BE2C (cell line): ENCODE results near the gene TMEM53.
"Not testable (repeated sequence)": the region's sequence is repeated elsewhere in the genome, so short reads cannot be mapped to it uniquely, and the experiment has no call there.

Experiments
- DNase-seq: peaks from one replicate; pipeline ENCODE4 v3.0.0-alpha.2; 2020
- H3K27me3 ChIP-seq: fragments of 250-450 bp; sonication (Bioruptor Pico); 2 replicates; pipeline ENCODE4 v1.5.1; 2020; ENCODE audit warnings: mild to moderate bottlenecking
- H3K36me3 ChIP-seq: fragments of 250-450 bp; sonication (Bioruptor Pico); 2 replicates; pipeline ENCODE4 v1.5.1; 2020; ENCODE audit warnings: mild to moderate bottlenecking
- H3K4me1 ChIP-seq: fragments of 250-450 bp; sonication (Bioruptor Pico); 2 replicates; pipeline ENCODE4 v1.5.1; 2020
- H3K4me3 ChIP-seq: 2 replicates; pipeline ENCODE4 v1.5.1; 2011; ENCODE audit warnings: low read depth, low read length
- H3K9me3 ChIP-seq: fragments of 250-450 bp; sonication (Bioruptor Pico); 2 replicates; pipeline ENCODE4 v1.5.1; 2020
- TF ChIP-seq, protein P1 (sequence below): IDR thresholded peaks from 2 replicates; pipeline ENCODE4 v1.5.1; 2012; ENCODE audit warnings: mild to moderate bottlenecking, low read depth, low read length

TMEM53 gene

DNA sequence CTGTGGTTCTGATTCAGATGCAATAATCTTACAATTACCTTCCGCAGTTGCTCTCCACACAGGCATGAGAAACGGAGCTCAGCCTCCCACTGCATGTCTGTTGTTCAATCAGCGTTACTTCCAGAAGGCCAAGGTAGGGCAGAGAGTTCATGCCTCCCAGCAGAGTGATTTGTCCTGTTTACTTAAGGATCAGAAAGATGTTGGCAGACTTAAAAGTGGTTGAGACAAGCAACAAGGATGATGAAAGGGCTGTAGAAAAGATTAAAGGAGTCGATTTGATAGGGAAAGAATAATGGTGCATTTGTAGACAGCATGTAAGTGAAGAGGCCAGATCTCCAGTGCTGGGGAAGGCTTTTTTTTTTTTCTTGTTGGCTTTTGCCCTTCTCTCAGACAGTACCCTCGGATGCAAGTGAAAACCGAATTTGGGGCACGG is 26.9 kb upstream of the TMEM53 start:
- Histone ChIP-seq H3K27me3 (no peaks in the 10 kb centered on the region), H3K9me3 (no peaks in the 10 kb centered on the region), H3K4me3 (no peak overlapping the region), H3K4me1 (no peaks in the 10 kb centered on the region), H3K36me3 (no peaks in the 10 kb centered on the region)
- TF ChIP-seq, protein P1, sequence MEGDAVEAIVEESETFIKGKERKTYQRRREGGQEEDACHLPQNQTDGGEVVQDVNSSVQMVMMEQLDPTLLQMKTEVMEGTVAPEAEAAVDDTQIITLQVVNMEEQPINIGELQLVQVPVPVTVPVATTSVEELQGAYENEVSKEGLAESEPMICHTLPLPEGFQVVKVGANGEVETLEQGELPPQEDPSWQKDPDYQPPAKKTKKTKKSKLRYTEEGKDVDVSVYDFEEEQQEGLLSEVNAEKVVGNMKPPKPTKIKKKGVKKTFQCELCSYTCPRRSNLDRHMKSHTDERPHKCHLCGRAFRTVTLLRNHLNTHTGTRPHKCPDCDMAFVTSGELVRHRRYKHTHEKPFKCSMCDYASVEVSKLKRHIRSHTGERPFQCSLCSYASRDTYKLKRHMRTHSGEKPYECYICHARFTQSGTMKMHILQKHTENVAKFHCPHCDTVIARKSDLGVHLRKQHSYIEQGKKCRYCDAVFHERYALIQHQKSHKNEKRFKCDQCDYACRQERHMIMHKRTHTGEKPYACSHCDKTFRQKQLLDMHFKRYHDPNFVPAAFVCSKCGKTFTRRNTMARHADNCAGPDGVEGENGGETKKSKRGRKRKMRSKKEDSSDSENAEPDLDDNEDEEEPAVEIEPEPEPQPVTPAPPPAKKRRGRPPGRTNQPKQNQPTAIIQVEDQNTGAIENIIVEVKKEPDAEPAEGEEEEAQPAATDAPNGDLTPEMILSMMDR, result no peak
- no peak for DNase-seq

DNA sequence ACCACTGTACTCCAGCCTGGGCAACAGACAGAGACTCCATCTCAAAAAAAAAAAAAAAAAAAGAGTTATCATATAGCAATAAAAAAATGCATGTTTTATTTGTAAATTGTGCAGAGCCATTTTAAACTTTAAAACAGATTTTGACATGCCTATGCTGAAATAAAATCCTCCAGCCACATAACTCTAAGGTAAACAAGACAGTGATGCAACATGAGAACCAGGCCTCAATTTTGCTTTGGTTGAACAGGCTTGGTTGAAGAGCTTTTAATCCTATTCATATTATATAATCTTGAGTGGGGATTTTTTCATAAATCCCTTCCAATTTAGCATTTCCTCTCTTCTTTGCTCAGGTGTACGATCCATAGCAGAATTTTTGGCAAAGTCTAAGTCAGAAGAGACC is 26.3 kb upstream of the TMEM53 start:
- no peak for DNase-seq
- no peaks in the 10 kb centered on the region for H3K36me3 ChIP-seq
- TF ChIP-seq, protein P1, result no peak
- H3K4me3 ChIP-seq, result no peak overlapping the region
- H3K27me3 ChIP-seq, result no peaks in the 10 kb centered on the region
- H3K4me1 ChIP-seq, result no peaks in the 10 kb centered on the region
- H3K9me3 ChIP-seq, result no peaks in the 10 kb centered on the region

DNA sequence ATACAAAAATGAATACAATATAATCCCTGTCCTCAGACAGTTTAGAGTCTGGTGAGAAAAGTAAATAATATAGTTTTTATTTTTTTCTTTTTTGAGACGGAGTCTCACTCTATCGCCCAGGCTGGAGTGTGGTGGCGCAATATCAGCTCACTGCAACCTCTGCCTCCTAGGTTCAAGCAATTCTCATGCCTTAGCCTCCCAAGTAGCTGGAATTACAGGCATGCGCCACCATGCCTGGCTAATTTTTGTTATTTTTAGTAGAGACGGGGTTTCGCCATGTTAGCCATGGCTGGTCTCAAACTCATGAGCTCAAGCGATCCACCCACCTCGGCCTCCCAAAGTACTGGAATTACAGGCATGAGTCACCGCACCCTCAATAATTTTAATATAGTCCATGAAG is 25.1 kb upstream of the TMEM53 start:
- not testable (repeated sequence) for H3K4me3 ChIP-seq, DNase-seq, H3K4me1 ChIP-seq, H3K36me3 ChIP-seq, H3K9me3 ChIP-seq, H3K27me3 ChIP-seq

DNA sequence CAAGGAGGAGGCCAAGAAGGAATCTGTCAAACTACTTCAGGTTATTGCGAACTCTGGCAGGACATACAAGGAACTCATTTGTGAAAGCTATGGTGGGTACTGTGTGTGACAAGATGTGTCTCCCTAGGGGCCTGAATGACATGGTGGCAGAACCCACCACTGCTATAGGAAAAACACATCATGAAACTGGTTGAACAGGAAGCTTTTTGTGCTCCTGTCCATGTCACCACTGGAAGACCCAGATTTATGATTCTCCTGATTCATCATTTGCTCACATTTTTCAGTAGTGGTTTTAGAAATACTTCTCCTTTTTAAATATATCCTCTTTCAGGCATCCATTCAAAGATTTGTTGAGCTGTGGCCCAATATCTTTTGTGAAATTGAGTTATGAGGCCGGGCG is 23.9 kb upstream of the TMEM53 start:
- Histone ChIP-seq H3K36me3 (no peaks in the 10 kb centered on the region), H3K4me3 (no peak overlapping the region), H3K4me1 (no peaks in the 10 kb centered on the region), H3K9me3 (no peaks in the 10 kb centered on the region), H3K27me3 (no peaks in the 10 kb centered on the region)
- DNase-seq, result no peak
- TF ChIP-seq, protein P1, result no peak

DNA sequence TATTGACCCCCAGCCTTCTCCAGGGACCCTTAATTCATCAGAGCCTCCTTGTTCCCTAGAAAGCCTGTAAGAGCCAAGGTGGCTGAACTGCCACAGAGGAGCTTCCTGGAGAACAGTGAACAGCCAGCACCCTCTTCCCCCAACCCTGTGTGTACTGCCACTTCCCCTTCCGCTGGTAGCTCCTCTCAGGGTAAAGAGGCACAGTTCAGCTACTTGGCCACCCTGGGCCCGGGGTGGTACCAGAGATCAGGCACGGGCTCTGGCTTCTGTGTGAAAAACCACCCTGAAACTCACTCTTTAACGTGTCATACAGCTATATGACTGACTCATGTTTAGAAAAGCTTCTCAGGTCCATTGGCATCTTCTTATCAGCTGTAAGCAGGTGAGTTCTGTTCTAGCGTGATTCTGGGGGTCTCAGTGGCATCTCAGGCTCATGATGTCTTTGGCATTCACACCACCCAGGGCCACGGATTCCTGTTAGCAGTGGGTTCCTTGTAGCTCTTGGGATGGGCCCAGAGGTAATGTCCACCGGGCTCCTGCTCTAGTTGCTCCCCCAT is 22.6 kb upstream of the TMEM53 start:
- no peaks in the 10 kb centered on the region for H3K9me3 ChIP-seq
- DNase-seq, result no peak

DNA sequence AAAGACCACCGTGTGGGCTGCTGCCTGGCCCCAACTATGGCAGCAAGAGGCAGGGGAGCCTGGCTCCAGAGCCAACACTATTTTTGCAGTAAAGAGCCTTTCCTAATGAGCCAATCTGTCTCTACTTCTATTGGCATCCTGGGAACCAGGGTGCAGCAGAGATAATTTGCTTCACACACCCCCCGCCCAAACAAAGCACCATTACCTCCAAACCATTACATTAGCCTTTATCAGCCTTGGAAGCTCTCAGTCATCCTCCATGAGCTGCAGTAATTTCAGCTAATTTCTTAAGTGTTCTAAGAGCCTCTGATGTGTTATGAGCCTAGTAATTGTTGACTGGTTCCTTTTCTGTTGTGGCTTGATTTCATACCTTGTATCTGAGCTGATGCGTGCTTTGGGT is 21.8 kb upstream of the TMEM53 start:
- TF ChIP-seq, protein P1, result no peak
- Histone ChIP-seq H3K4me3 (no peak overlapping the region), H3K4me1 (no peaks in the 10 kb centered on the region), H3K27me3 (no peaks in the 10 kb centered on the region), H3K36me3 (no peaks in the 10 kb centered on the region), H3K9me3 (no peaks in the 10 kb centered on the region)
- no peak for DNase-seq

More for the DNA sequence above, 22.6 kb upstream of the TMEM53 start:
- no peaks in the 10 kb centered on the region for H3K4me1 ChIP-seq
- no peaks in the 10 kb centered on the region for H3K27me3 ChIP-seq
- TF ChIP-seq, protein P1, result no peak
- H3K36me3 ChIP-seq, result no peaks in the 10 kb centered on the region
- H3K4me3 ChIP-seq, result no peak overlapping the region

DNA sequence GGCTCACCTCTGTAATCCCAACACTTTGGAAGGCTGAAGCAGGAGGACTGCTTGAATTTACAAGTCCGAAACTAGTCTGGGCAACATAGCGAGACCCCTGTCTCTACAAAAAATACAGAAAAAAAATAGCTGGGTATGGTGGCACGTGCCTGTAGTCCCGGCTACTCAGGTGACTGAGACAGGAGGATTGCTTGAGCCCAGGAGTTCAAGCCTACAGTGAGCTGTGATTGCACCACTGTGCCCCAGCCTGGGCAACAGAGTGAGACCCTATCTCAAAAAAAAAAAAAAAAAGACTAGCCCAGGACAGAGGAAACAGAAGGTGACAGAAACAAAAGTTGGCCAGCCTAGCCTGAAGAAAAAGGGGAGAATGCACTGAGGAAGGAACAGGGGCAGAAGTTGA is 21.4 kb upstream of the TMEM53 start:
- no peaks in the 10 kb centered on the region for H3K27me3 ChIP-seq
- TF ChIP-seq, protein P1, result no peak
- no peaks in the 10 kb centered on the region for H3K4me1 ChIP-seq
- no peaks in the 10 kb centered on the region for H3K36me3 ChIP-seq
- H3K4me3 ChIP-seq, result no peak overlapping the region
- H3K9me3 ChIP-seq, result no peaks in the 10 kb centered on the region
- no peak for DNase-seq
